PC-3 (cell line): ENCODE results near the gene TPK1. TPM values are rescaled to one million over a fixed set of nuclear protein-coding genes. Genes with fewer than 3 reads are reported as not detected.
"Not testable (repeated sequence)": the region's sequence is repeated elsewhere in the genome, so short reads cannot be mapped to it uniquely, and the experiment has no call there.

Experiments
- ATAC-seq: fragments of 200-7000 bp; cut with Tn5 transposase; 2 replicates; pipeline ENCODE4 v1.9.1; 2020; ENCODE audit warnings: mild to moderate bottlenecking, moderate library complexity
- BruUV-seq: library from RNA; stranded (reverse); fragments of 400-500 nt; replicated peaks from 2 replicates; lab custom pipeline; 2021; lab: Mats Ljungman, UMichigan
- CTCF ChIA-PET: fragments of 300-600 bp; sonication (Branson Sonifier 250); formaldehyde crosslinking; loops from one replicate; lab custom pipeline; 2022; ENCODE audit warnings: antibody characterized with exemption; lab: Charles Lee
- POLR2A ChIA-PET: fragments of 300-600 bp; sonication (Branson Sonifier 250); formaldehyde crosslinking; loops from one replicate; lab custom pipeline; 2022; ENCODE audit warnings: antibody characterized with exemption; ENCODE audit not compliant: unreplicated experiment; lab: Charles Lee
- DNase-seq: peaks from one replicate; pipeline ENCODE4 v3.0.0-alpha.2; 2015
- H2AFZ ChIP-seq: fragments of 300-600 bp; sonication (generic); 2 replicates; pipeline ENCODE4 v1.6.0; 2016; ENCODE audit warnings: antibody characterized with exemption, low read length
- H3F3A ChIP-seq: fragments of 300-600 bp; sonication (generic); one replicate; pipeline ENCODE4 v1.6.0; 2017; ENCODE audit warnings: antibody characterized with exemption, low read length, control low read depth, mild to moderate bottlenecking; ENCODE audit not compliant: unreplicated experiment
- H3K27ac ChIP-seq: fragments of 300-600 bp; sonication (generic); 2 replicates; pipeline ENCODE4 v1.5.1; 2016; ENCODE audit warnings: mild to moderate bottlenecking, low read length
- H3K27me3 ChIP-seq: fragments of 300-600 bp; sonication (generic); 2 replicates; pipeline ENCODE4 v1.6.1; 2016; ENCODE audit warnings: low read length, mixed read lengths
- H3K36me3 ChIP-seq: fragments of 300-600 bp; sonication (generic); 2 replicates; pipeline ENCODE4 v1.6.1; 2016; ENCODE audit warnings: low read depth, mixed run types, low read length, mixed read lengths
- H3K4me1 ChIP-seq: fragments of 300-600 bp; sonication (generic); 2 replicates; pipeline ENCODE4 v1.5.1; 2016; ENCODE audit warnings: low read length; ENCODE audit not compliant: insufficient read depth
- H3K4me2 ChIP-seq: fragments of 300-600 bp; sonication (generic); 2 replicates; pipeline ENCODE4 v1.6.0; 2016; ENCODE audit warnings: low read length
- H3K4me3 ChIP-seq: fragments of 300-600 bp; sonication (generic); 2 replicates; pipeline ENCODE4 v1.5.1; 2016; ENCODE audit warnings: mild to moderate bottlenecking, low read length, mixed read lengths
- H3K79me2 ChIP-seq: fragments of 300-600 bp; sonication (generic); 2 replicates; pipeline ENCODE4 v1.6.1; 2017; ENCODE audit warnings: low read length, mixed read lengths
- H3K9ac ChIP-seq: fragments of 300-600 bp; sonication (generic); 2 replicates; pipeline ENCODE4 v1.6.0; 2016; ENCODE audit warnings: mild to moderate bottlenecking, low read length
- H3K9me2 ChIP-seq: fragments of 300-600 bp; sonication (generic); replicated peaks from 2 replicates; pipeline ENCODE4 v1.6.1; 2016; ENCODE audit warnings: mixed run types, low read length, mixed read lengths
- H3K9me3 ChIP-seq: fragments of 300-600 bp; sonication (generic); 2 replicates; pipeline ENCODE4 v1.6.1; 2016; ENCODE audit warnings: low read length, mixed read lengths
- H4K20me1 ChIP-seq: fragments of 300-600 bp; sonication (generic); 2 replicates; pipeline ENCODE4 v1.6.1; 2016; ENCODE audit warnings: low read length, mixed read lengths
- CTCF ChIP-seq: fragments of 300-600 bp; sonication (generic); conservative IDR thresholded peaks from 2 replicates; pipeline ENCODE4 v1.5.1; 2017; ENCODE audit warnings: antibody characterized with exemption, low read depth, mild to moderate bottlenecking, low read length
- EZH2 ChIP-seq: fragments of 300-600 bp; sonication (generic); IDR thresholded peaks from one replicate; pipeline ENCODE4 v1.6.1; 2017; ENCODE audit warnings: antibody characterized with exemption, mild to moderate bottlenecking, low read length; ENCODE audit not compliant: unreplicated experiment
- EZH2phosphoT487 ChIP-seq: fragments of 300-600 bp; sonication (generic); IDR thresholded peaks from 2 replicates; pipeline ENCODE4 v1.6.1; 2018; ENCODE audit warnings: mild to moderate bottlenecking, antibody characterized with exemption, low read length, borderline replicate concordance
- intact Hi-C: fragments of 100-400 bp; cut with micrococcal nuclease; formaldehyde crosslinking; loops from 2 replicates; pipeline ENCODE4 v1.9.0; 2023
- total RNA-seq: library from RNA; depleted of rRNA; stranded (reverse); fragments of >200 nt; gene quantifications from 2 replicates; pipeline ENCODE4 v1.2.3, GENCODE V29; 2014

Gene TPK1
- total RNA-seq, 1 experiment from 2014 or later = 4.5 TPM

- no peaks in the 10 kb centered on the region for H3F3A ChIP-seq
- no TSS peak for BruUV-seq
- H3K9ac ChIP-seq = no peak overlapping the region
- no peak overlapping the region for H3K27ac ChIP-seq
- no peaks in the 10 kb centered on the region for H3K9me2 ChIP-seq
- no peak for DNase-seq
- intact Hi-C loops = no loop called here
- H3K9me3 ChIP-seq = no peaks in the 10 kb centered on the region
- ChIA-PET POLR2A (no interaction called here), CTCF (no interaction called here)
- H3K4me3 ChIP-seq = no peak overlapping the region
- no peaks in the 10 kb centered on the region for H3K4me1 ChIP-seq
- no peaks in the 10 kb centered on the region for H3K79me2 ChIP-seq
- peak; percentile 33; the same call in 1 of the 2 replicates for ATAC-seq
- H4K20me1 ChIP-seq = no peaks in the 10 kb centered on the region
- TF ChIP-seq CTCF = no peak
- no peak for TF ChIP-seq EZH2phosphoT487
- no peak for TF ChIP-seq EZH2
- H3K4me2 ChIP-seq = no peak overlapping the region
- H2AFZ ChIP-seq = no peak overlapping the region
- no peaks in the 10 kb centered on the region for H3K27me3 ChIP-seq
- H3K36me3 ChIP-seq = no peaks in the 10 kb centered on the region
Measured at GRCh38 chr7:144729226-144729625, 106.6 kb downstream of the TPK1 start.

- Histone ChIP-seq H3K4me3 (no peak overlapping the region), H3K4me2 (no peak overlapping the region), H3K9me3 (no peaks in the 10 kb centered on the region), H3K9me2 (no peaks in the 10 kb centered on the region), H4K20me1 (no peaks in the 10 kb centered on the region), H2AFZ (no peak overlapping the region), H3K27ac (no peak overlapping the region), H3K4me1 (no peaks in the 10 kb centered on the region), H3F3A (no peaks in the 10 kb centered on the region), H3K27me3 (no peaks in the 10 kb centered on the region), H3K36me3 (no peaks in the 10 kb centered on the region), H3K79me2 (no peaks in the 10 kb centered on the region), H3K9ac (no peak overlapping the region)
- no peak for ATAC-seq
- intact Hi-C loops = no loop called here
- DNase-seq = no peak
- BruUV-seq = no TSS peak
- CTCF ChIA-PET = no interaction called here
- POLR2A ChIA-PET = no interaction called here
- TF ChIP-seq EZH2 (no peak), CTCF (no peak), EZH2phosphoT487 (no peak)
Measured at GRCh38 chr7:144728551-144728950, 107.3 kb downstream of the TPK1 start.

- intact Hi-C loops, H3K4me3 ChIP-seq, H3K4me2 ChIP-seq, H3K27ac ChIP-seq, DNase-seq, BruUV-seq, H2AFZ ChIP-seq, CTCF ChIA-PET, H3K36me3 ChIP-seq, H3K9ac ChIP-seq, H3F3A ChIP-seq, POLR2A ChIA-PET, H3K9me3 ChIP-seq, H3K27me3 ChIP-seq, H3K79me2 ChIP-seq, H3K9me2 ChIP-seq, ATAC-seq, H3K4me1 ChIP-seq, H4K20me1 ChIP-seq: not testable (repeated sequence)
Measured at GRCh38 chr7:144726840-144727239, 109.0 kb downstream of the TPK1 start.
